Activated CD8-positive, alpha-beta memory T cell treated with anti-CD3 and anti-CD28 coated beads for 36 hours (primary cell): ENCODE results near the gene GLO1. TPM values are rescaled to one million over a fixed set of nuclear protein-coding genes. Genes with fewer than 3 reads are reported as not detected.

Experiments
- CTCF ChIA-PET: fragments of 350-600 bp; sonication (Branson Sonifier 250); formaldehyde crosslinking; loops from one replicate; lab custom pipeline; 2021; ENCODE audit warnings: antibody characterized with exemption; lab: Charles Lee
- POLR2A ChIA-PET: fragments of 350-600 bp; sonication (Branson Sonifier 250); formaldehyde crosslinking; loops from one replicate; lab custom pipeline; 2021; ENCODE audit warnings: antibody characterized with exemption; lab: Charles Lee
- total RNA-seq, 2 experiments: library from RNA; stranded (reverse); gene quantifications; one replicate each; pipeline ENCODE4 v1.2.3, GENCODE V29; 2021

The GLO1 gene
- total RNA-seq = 100 to 1,000 TPM; 179 to 182 TPM

DNA sequence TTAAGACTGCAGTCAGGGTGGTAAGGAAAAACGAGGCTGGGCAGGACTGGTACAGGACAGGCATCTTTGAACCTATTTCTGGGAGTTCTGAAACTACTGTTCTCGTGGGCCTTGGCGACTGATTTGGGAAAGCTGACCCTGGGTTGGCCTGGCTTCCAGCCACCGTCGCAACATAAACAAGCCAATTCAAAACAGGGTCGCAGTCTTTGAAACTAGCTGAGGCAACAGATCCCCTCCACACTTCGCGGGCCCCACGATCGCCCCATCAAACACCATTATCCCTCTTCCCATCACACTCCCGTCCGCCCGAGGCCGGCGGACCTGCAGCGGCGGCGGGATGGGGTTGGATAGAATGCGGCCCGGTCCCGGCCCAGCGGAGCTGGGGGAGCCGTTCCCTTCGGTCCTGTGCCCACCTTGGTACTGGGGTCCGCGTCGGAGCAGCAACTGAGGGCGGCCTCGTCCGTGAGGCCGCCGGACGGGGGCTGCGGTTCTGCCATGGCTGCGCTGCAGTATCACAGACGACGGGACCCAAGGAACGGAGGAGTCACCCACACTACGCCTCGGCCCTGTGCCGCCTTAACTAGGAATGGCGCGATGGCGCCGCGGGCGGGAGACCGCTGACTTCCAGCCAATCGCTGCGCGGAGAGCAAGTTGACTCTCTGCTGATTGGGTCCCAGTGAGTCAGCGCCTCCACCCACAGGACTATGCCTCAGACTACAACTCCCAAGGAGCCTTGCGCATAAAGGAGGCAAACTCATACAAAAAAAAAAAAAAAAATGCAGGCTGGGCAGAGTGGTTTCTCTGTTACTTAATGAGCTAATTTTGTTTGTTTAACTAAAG lies at the start of gene GLO1:
Gene GLO1 (minus strand): TSS at position 588 of the 840 bp plus-strand sequence. CDS start 91 bp downstream, at position 497.
- CTCF ChIA-PET = interaction anchor here (0.6 to 1.4 kb wide), 3 partner anchors 54 to 71 kb away, joined by 3 to 5 read pairs (median 3); no protein-coding TSS in a partner anchor
- POLR2A ChIA-PET = interaction anchor here (0.6 to 1.5 kb wide), 8 partner anchors 12 to 1592 kb away, joined by 3 to 24 read pairs (median 4); partner anchors contain the start of gene DNAH8

DNA sequence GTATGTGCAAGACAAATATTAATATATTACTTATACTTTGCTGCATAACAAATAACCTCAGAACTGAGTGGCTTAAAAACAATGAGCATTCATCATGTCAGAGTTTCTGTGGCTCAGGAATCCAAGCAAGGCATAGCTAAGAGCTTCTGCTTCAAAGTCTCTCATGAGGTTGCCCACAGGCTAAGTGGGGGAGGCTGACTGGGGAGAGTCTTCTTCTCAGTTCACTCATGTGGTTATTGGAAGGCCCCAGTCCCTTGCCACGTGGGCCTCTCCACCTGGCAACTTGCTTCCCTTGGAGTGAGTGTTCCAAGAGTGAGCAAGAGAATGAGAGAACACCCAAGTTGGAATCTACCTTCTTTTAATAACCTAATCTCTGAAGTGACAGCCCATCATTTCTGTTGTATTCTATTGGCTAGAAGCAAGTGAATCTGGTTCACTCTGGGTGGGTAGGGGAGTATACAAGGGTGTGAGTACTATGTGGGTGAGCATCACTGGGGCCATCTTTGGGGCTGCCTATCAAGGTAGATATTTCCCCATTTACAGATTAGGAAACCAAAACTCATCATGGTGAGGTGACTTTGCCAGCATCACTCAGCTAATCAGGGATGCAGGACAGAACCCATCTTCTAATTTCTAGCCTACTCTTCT lies 48.1 kb upstream of the GLO1 start:
- POLR2A ChIA-PET = no interaction called here

DNA sequence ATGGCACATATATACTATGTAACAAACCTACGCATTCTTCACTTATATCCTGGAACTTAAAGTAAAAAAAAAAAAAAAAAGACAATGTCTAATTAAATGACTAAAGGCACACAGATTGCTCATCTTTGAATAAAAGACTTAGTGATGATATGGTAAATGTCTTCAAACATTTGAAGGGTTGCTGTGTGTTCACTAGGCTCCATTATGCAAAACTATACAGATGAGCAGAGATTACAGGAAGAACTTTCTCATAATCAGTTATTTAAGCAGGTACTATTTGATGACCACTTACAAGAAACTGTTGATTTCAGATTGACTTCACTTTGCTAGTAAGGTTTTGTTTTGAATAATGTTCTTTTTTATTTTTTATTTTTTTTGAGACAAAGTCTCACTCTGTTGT lies 46.5 kb upstream of the GLO1 start:
- ChIA-PET CTCF (no interaction called here), POLR2A (no interaction called here)

More for the DNA sequence above, 48.1 kb upstream of the GLO1 start:
- CTCF ChIA-PET = no interaction called here

DNA sequence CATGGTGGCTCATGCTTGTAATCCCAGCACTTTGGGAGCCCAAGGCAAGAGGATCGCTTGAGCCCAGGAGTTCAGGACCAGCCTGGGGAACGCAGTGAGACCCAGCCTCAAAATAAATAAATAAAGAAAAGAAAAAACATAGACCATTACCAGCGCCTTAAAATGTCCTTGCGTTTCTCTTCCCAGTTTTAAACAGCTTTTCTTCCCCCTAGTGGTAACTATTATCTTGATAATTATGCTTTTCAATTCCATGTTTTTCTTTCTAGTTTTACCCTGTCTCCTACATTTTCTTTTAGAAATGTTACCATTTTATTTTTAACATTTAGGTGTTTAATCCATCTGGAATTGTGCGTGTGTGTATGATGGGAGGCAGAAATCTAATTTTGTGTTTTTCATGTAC lies 36.6 kb upstream of the GLO1 start:
- CTCF ChIA-PET = no interaction called here
- POLR2A ChIA-PET = no interaction called here

DNA sequence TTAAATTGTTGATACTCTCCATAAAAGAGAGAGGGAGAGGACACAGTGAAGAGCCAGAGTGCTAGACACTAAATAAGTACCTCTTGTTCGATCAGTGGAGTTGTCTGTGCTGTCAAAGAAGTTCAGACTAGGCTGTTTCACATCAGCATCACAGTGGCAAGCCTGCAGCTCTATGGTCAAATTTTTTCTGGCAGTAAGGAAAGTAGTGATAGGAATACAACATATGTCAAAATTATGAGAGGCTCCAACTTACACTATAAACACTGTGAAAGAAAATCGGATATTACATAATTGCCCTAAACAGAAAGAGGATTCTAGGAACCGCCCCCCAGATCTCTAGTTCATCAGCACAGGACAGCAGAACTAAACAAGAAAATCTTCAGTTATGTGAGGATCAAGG lies 35.3 kb upstream of the GLO1 start:
- ChIA-PET CTCF (no interaction called here), POLR2A (no interaction called here)

DNA sequence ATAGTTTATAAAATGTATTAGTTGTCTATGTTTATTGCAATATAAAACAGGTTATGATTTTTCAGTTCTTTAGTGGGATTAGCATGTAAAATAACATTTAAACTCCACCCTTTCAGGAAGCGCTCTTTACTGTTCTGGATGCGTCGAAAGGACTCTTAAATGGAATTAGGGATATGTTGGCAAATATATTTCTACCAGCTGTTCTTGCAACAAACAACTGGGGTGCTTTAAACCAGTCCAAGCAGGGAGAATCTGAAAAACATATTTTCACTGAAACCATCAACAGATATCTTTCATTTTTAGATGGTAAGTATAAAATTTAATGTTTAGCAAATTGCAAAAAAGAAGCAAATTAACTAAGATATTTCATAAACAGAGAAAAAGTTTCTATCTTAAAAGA lies 34.0 kb upstream of the GLO1 start:
- POLR2A ChIA-PET = no interaction called here
- CTCF ChIA-PET = no interaction called here

DNA sequence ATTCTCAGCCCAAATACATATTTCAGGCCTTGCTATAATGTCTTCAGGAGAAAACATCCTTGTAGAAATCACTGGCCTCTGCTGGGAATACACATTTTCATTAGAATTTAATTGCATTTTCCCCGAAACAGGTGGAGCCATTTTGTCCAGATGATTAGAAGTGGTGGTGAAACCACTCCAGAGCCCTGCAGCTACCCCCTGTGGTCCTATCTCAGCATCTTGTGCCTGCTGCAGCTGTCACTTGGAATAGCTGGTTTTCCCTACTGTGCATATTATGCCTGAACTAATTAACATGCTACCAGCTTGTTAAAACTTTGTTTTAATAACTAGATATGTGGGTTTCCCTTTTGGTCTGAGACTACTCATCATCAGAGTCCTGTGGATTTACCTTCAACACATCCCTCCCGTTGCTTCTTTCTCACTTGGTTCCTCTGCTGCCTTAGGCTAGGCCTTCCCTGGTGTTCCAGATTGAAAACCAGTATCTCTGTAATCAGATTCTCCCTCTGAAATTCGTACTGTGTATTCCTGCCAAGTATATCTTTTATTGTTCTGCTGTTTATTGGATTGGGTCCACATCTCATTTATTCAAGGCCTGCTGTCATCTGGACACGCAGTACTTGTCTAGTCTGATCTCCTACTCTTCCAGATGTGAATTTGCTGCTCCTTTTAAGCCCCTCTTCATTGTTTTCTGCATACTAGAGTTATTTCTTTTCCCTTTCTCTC lies 27.4 kb upstream of the GLO1 start:
- CTCF ChIA-PET = no interaction called here

DNA sequence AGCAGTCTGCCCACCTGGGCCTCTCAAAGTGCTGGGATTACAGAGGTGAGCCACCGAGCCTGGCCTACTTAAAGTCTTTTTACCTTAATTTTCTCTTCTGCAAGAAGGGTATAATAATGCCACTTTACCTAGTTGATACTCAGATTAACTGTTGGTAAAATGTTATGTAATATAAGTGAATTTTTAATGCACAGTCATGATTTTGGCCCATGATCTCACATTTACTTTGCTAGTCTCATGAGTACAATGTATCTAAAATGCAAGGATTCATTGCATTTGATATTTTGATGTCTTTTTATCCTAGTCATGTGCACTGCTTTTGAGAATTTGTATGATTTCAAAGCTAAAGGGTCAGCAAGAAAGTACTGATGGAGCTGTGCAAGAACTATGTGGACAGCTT lies 25.3 kb upstream of the GLO1 start:
- CTCF ChIA-PET = no interaction called here

More for the DNA sequence above, 27.4 kb upstream of the GLO1 start:
- POLR2A ChIA-PET = no interaction called here

DNA sequence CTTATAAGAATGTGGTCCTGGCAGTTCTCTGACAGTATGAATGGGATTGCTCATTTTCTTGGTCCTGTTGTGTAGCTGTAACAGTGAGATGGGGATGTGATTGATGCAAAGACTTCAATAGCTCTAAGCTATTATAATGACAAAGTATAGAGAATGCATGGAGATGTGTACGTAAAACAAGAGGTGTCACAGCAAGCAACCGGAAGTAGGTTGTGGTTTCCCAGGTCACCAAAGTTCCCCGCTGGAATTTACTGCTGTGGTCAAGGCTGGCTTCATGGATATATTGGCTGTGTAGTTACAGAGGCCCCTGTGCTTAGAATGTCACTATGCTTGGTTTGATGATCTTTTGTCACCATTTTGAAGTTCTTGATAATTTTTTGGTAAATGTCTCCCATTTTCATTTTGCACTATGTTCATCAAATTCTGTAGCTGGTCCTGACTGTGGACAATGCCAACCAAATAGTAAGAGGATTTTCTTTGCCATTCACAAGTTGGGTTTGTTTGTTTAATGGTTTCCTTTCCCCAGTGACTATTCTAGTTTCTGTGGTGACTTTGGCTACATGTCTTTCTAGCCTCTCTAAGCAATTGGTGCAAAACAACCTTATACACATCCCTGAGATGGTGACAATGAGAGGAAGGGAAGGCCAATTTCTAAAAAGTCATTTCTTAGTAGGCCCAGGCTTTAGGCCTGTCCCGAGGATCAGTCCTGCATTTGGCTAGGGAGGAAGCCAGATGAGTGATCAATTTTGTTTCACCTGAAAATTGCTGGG lies 22.7 kb upstream of the GLO1 start:
- CTCF ChIA-PET = no interaction called here
- POLR2A ChIA-PET = no interaction called here

More for the DNA sequence above, 25.3 kb upstream of the GLO1 start:
- POLR2A ChIA-PET = no interaction called here

DNA sequence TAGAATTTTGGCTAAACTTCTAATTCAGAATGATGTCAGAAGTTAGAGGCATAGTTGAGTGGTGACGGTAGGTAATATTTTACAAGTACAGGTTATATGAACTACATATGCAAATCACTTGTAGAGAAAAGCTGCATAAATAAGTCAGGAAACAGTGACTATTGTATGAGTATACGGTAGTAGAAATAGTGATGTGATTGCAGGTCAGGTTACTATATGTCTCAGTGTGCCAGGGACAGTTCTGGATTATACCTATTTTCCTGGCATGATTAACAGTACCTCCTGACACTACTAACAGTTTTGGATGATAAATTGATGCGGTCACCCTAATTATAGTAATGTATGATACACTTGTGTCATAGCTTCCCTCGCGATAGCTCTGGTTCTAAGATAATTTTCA lies 21.4 kb upstream of the GLO1 start:
- ChIA-PET CTCF (no interaction called here), POLR2A (no interaction called here)

DNA sequence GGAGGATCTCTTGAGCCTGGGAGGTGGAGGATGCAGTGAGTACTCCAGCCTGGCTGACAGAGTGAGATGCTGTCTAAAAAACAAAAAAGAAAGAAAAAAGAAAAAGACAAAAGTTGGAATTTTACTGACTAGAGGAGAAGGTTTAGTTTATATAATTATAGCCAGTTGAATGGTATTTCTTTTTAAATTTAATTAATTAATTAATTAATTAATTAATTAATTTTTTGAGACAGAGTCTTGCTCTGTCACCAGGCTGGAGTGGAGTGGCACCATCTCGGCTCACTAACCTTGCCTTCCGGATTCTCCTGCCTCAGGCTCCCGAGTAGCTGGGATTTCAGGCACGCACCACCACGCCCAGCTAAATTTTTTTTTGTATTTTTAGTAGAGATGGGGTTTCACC lies 20.8 kb upstream of the GLO1 start:
- ChIA-PET CTCF (no interaction called here), POLR2A (no interaction called here)

DNA sequence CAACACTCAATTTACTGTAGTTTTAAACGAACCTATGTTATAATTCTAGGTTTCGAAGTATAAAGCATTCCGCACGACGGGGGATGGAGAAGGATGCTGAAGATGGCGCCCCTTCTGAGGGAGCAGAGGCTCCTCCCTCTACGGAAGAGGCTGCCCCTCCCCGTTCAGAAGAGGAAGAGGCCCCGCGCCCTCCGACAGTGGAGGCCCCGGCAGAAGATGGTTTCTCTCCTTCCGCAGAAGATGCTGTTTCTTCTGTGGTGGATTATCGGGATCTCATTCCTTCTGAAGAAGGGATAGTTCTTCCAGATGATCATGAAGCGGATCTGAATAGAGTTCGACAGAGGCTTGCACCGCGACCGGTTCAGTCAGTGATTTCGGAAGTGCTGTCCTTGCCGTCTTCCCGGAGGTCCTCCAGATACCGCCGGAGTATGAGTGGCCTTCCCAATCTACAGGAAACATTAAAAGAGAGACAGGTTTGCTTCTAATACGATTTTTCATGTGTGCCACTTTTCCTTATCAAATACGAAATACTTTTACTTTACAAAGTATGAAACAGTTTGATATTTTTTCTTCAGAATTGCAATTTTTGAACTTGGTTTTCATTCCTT lies 19.9 kb upstream of the GLO1 start:
- CTCF ChIA-PET = no interaction called here
- POLR2A ChIA-PET = no interaction called here

DNA sequence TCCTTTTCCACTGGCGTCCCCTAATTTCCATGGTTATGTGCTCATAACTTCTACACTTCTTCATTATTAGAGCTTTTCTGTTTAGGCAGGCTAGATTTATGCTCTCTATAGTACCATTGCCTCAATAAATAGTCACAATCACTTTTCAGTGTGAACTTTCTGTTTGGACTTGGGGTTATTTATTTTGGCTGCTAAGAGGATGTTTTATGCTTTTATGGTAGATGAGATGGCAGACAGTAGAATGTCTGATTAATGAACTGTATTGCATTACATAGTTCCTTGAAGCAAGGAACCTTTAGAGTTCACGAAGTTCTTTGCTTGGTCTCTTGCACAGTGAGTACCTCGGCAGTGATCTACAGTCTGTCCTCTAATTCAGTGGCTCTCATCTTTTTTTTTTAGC lies 19.1 kb upstream of the GLO1 start:
- CTCF ChIA-PET = no interaction called here
- POLR2A ChIA-PET = interaction anchor here (0.6 kb wide), 1 partner anchor 19 kb away, joined by 3 read pairs; no protein-coding TSS in a partner anchor

DNA sequence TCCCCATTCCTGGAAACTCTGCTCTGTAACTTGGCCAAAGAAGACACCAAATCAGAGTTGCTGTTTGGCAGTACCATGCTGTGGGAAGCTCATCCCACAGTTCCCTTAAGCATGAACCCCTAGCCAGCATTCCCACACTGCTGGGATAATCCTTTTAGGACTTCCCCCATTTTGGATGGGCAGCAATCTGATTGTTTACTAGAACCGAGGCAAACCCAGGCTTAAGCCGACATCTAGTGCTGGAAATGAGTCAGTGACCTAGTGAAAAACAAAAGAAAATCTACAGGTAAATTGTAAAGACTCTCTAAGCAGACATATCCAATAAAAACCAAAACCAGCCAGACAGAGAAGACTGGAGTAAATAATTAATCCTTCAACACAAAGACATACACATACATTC lies 17.4 kb upstream of the GLO1 start:
- ChIA-PET CTCF (no interaction called here), POLR2A (no interaction called here)

DNA sequence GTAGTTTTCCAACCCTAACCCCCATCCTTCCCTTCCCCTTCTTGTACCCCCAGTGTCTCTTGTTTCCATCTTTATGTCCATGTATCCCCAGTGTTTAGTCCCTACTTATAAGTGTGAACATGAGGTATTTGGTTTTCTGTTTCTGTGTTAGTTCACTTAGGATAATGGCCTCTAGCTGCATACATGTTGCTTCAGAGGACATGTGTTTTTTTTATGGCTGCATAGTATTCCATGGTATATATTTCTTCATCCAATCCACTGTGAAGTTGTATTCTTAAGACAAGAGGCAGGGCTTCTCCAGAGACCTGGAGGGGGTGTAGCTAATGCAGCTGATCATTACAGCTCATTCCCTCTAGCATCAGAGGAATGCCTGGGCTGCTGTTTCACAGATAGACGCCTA lies 16.4 kb upstream of the GLO1 start:
- POLR2A ChIA-PET = no interaction called here

DNA sequence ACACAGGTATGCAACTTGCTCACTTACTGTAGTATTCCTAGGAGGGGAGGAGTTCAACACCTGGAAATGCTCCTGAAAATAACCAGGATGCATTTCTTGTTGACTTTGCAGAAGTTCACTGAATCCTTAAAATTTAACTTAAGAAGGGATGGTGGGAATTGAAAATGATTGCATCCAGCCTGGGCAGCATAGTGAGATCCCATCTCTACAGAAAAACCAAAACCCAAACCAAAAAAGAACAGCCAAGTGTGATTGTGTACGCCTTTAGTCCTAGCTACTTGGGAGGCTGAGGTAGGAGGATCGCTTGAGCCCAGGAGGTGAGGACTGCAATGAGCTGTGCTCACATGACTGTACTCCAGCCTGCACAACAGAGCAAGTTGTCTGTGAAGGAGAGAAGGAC lies 13.9 kb upstream of the GLO1 start:
- POLR2A ChIA-PET = no interaction called here
- CTCF ChIA-PET = no interaction called here

More for the DNA sequence above, 16.4 kb upstream of the GLO1 start:
- CTCF ChIA-PET = no interaction called here

DNA sequence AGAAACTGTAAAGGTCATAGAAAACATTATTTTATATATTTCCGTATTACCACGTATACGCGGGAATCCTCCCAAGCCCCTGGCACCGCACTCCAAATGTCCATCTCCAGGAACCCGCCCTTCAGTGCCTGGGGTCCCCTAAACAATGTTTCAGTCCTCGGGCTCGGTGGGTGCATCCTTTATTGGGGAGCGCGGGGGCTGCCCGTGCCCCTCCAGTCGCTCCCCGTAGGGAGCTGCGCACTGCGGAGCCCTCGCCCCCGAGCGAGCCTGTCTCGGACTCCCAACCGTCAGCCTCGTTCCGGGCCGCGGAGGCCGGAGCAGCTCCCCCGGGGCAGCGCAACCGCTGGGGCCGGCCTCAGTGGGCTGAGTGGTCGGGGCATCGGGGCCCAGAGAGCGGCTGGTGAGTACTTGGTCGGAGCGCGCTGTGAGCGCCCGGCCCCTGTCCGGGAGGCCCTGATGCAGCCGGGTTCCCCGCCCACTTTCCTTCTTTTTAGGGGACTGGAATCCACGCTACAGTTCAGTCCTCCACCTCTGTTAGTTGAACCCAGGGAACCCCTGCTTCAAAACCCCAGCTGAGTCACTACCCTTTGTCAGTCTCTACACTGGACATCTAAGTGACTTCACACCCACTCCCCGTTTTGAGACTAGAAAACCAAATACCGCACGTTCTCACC lies 12.2 kb upstream of the GLO1 start, which contains the start of gene DNAH8:
Gene DNAH8 (plus strand): TSS at position 296 of the 674 bp plus-strand sequence. CDS start 7,499 bp downstream, outside the sequence.
- ChIA-PET CTCF (interaction anchor here (1.6 kb wide), 1 partner anchor 15 kb away, joined by 5 read pairs; no protein-coding TSS in a partner anchor), POLR2A (interaction anchor here (0.7 to 2.9 kb wide), 2 partner anchors 12 to 892 kb away, joined by 3 to 24 read pairs; partner anchors contain the start of gene GLO1)
